Measurements from ENCODE around the gene MICAL3.

DNA sequence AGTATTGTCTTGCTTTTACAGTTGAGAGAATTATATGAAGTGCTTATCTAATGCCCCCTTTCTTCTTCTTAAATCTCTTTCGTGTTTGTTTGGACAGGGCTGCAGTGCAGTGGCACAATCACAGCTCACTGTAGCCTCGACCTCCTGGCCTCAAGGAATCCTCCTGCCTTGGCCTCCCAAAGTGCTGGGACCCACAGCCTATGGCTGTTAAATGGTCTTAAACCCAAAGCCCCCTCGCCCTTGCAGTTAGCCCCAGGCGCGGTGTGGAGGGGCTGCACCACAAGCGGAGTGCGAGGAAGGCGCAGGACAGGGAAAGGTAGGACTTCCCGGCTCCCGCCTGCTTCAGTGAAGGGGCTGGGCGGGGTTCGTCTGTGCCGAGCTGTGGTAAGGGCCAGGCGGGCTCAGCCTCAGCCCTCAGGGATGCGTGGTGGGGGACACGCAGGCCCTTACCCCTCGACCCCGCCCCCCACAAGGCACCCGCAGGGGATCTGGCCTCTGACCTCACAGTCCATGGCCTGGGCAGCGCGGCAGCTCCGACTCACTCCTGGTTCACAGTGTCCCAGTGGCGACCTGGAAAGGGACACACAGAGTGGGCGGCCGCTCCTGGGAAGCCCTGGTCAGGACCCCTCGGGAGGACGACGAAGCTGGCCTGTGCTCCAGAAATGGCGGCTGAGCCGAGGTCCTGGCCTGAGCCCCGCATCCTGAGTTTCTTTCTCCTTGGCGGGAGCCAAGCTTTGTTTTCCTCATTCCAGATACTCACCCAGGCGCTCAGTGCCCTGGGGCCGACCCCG lies 274.6 kb downstream of the MICAL3 start:
- TF ChIP-seq EZH2 (IDR thresholded peaks at IDR 0.05) (no peak), POLR2AphosphoS5 (IDR thresholded peaks at IDR 0.05; ENCODE audit: borderline replicate concordance, low read depth, low read length) (no peak), FOXP2 (optimal IDR thresholded peaks at IDR 0.05; ENCODE audit: control extremely low read depth, extremely low read length, insufficient read depth) (no peak)
